Adrenal gland (tissue), 5 donors: ENCODE results near the gene MAPK1.

ENCODE experiments used
- CTCF ChIP-seq, 6 experiments: fragments of 450-650 bp in 4 of 6; fragments of 200-600 bp in 2 of 6; sonication (generic) in 1 of 6; IDR thresholded peaks; 1 replicate in 5 of 6; 2 replicates in 1 of 6; pipeline versions ENCODE4 v1.5.1 to v1.8.0; 2016 to 2021; ENCODE audit warnings: antibody characterized with exemption in 6 of 6, mild to moderate bottlenecking in 2 of 6, moderate library complexity in 1 of 6
- POLR2A ChIP-seq, 2 donors: fragments of 450-650 bp; IDR thresholded peaks; one replicate each; pipeline ENCODE4 v1.6.1; 2017; ENCODE audit warnings: antibody characterized with exemption in 2 of 2, mild to moderate bottlenecking in 2 of 2, moderate library complexity in 1 of 2
- donor health status: DM: no; HTN: no; CAD: no.

GRCh38 chr22:21707677-21708076 is 159.8 kb downstream of the MAPK1 start:
- TF ChIP-seq CTCF (IDR thresholded peaks at IDR 0.05) = no peak
- TF ChIP-seq POLR2A (IDR thresholded peaks at IDR 0.05) = no peak
